Measurements from ENCODE around the gene CKS1B.
A peak's percentile ranks its signal among the peaks of the same experiment; 100 is the strongest.
"Not testable (repeated sequence)": the region's sequence is repeated elsewhere in the genome, so short reads cannot be mapped to it uniquely, and the experiment has no call there.

Gene CKS1B

DNA sequence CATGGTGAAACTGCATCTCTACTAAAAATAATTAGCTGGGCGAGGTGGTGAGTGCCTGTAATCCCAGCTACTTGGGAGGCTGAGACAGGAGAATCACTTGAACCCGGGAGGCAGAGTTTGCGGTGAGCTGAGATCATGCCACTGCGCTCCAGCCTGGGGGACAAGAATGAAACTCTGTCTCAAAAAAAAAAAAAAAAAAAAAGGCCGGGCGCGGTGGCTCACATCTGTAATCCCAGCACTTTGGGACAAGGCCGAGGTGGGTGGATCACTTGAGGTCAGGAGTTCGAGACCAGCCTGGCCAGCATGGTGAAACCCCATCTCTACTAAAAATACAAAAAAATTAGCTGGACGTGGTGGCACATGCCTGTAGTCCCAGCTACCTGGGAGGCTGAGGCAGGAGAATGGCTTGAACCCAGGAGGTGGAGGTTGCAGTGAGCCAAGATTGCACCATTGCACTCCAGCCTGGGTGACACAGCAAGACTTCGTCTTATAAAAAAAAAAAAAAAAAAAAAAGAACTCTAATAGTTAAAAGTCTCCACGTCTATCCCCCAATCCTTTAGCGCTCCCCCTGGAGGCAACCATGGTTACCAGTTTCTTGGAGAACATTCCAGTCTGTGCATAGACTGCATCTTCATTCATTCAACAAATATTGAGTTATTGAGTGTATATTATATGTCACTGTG is 21.0 kb downstream of the CKS1B start:
- not testable (repeated sequence) for H3K9me3 ChIP-seq (ENCODE audit: control insufficient read depth in 2 of 2, low read length in 2 of 2); H3K4me3 ChIP-seq (ENCODE audit: low read length in 2 of 2); H3K27ac ChIP-seq (ENCODE audit: low read depth in 2 of 2, low read length in 2 of 2); H3K27me3 ChIP-seq (ENCODE audit: control insufficient read depth in 2 of 2, insufficient read depth in 2 of 2, low read length in 2 of 2); H3K36me3 ChIP-seq (ENCODE audit: control insufficient read depth in 2 of 2, insufficient read depth in 2 of 2, low read length in 2 of 2); H3K9ac ChIP-seq (ENCODE audit: low read depth in 1 of 2, low read length in 2 of 2)
- peaks cover 8 to 19% of the 10 kb centered on the region in 2 donors for H3K4me1 ChIP-seq (ENCODE audit: control insufficient read depth in 2 of 2, insufficient read depth in 2 of 2, low read length in 2 of 2)

GRCh38 chr1:154996966-154997701 is 22.7 kb downstream of the CKS1B start:
- H3K4me3 ChIP-seq (ENCODE audit: low read length in 2 of 2) = no peak overlapping the region
- H3K4me1 ChIP-seq (ENCODE audit: control insufficient read depth in 2 of 2, insufficient read depth in 2 of 2, low read length in 2 of 2) = peaks cover 8 to 21% of the 10 kb centered on the region in 2 donors
- H3K27me3 ChIP-seq (ENCODE audit: control insufficient read depth in 2 of 2, insufficient read depth in 2 of 2, low read length in 2 of 2) = no peaks in the 10 kb centered on the region
- no peak overlapping the region for H3K27ac ChIP-seq (ENCODE audit: low read depth in 2 of 2, low read length in 2 of 2)
- H3K9ac ChIP-seq (ENCODE audit: low read depth in 1 of 2, low read length in 2 of 2) = no peak overlapping the region
- no peaks in the 10 kb centered on the region for H3K9me3 ChIP-seq (ENCODE audit: control insufficient read depth in 2 of 2, low read length in 2 of 2)
- peaks cover 0 to 2% of the 10 kb centered on the region in 2 donors for H3K36me3 ChIP-seq (ENCODE audit: control insufficient read depth in 2 of 2, insufficient read depth in 2 of 2, low read length in 2 of 2)

GRCh38 chr1:154998201-154998780 is 23.8 kb downstream of the CKS1B start:
- H3K9me3 ChIP-seq (ENCODE audit: control insufficient read depth in 2 of 2, low read length in 2 of 2) = no peaks in the 10 kb centered on the region
- peaks cover 0 to 3% of the 10 kb centered on the region in 2 donors for H3K36me3 ChIP-seq (ENCODE audit: control insufficient read depth in 2 of 2, insufficient read depth in 2 of 2, low read length in 2 of 2)
- peaks cover 8 to 21% of the 10 kb centered on the region in 2 donors for H3K4me1 ChIP-seq (ENCODE audit: control insufficient read depth in 2 of 2, insufficient read depth in 2 of 2, low read length in 2 of 2)
- no peak overlapping the region for H3K9ac ChIP-seq (ENCODE audit: low read depth in 1 of 2, low read length in 2 of 2)
- H3K27ac ChIP-seq (ENCODE audit: low read depth in 2 of 2, low read length in 2 of 2) = no peak overlapping the region
- no peak overlapping the region for H3K4me3 ChIP-seq (ENCODE audit: low read length in 2 of 2)
- H3K27me3 ChIP-seq (ENCODE audit: control insufficient read depth in 2 of 2, insufficient read depth in 2 of 2, low read length in 2 of 2) = no peaks in the 10 kb centered on the region

DNA sequence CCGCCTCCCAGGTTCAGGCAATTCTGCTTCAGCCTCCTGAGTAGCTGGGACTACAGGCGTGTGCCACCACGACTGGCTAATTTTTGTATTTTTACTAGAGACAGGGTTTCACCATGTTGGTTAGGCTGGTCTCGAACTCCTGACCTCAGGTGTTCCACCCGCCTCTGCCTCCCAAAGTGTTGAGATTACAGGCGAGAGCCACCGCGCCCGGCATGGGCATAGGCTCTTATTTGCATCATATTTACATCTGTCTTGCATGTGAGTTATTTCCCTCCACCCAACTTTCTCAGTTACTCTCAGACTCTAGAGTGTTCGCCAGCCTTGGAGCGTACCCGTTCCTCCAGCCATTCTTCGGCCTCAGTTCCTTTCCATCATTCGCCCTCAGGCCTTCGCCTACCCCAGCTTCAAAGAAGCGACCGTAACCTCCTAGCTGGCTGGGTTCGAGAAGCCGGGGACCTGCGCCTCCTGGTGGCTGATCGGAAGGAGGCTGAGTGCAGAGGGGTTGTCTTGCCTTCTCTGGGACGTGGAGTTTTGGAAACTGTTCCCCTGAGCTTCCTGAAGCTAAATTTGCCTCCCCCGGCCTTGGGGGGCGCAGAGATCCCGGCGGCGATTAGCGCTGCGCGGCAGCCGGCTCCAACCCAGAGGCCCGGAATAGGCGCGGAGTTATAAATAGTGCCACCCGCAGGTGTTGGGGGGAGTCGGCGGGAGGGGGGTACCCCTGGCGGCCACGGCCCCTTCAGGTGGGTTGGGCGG is 24.5 kb downstream of the CKS1B start:
- no peaks in the 10 kb centered on the region for H3K27me3 ChIP-seq (ENCODE audit: control insufficient read depth in 2 of 2, insufficient read depth in 2 of 2, low read length in 2 of 2)
- H3K4me1 ChIP-seq (ENCODE audit: control insufficient read depth in 2 of 2, insufficient read depth in 2 of 2, low read length in 2 of 2) = peaks cover 8 to 21% of the 10 kb centered on the region in 2 donors
- H3K9me3 ChIP-seq (ENCODE audit: control insufficient read depth in 2 of 2, low read length in 2 of 2) = no peaks in the 10 kb centered on the region
- H3K4me3 ChIP-seq (ENCODE audit: low read length in 2 of 2) = peak overlapping the region; percentile 40 to 66
- H3K27ac ChIP-seq (ENCODE audit: low read depth in 2 of 2, low read length in 2 of 2) = peak overlapping the region; percentile 7 to 99
- H3K9ac ChIP-seq (ENCODE audit: low read depth in 1 of 2, low read length in 2 of 2) = peak overlapping the region in 1 of 2 donors; percentile 46
- H3K36me3 ChIP-seq (ENCODE audit: control insufficient read depth in 2 of 2, insufficient read depth in 2 of 2, low read length in 2 of 2) = peaks cover 0 to 3% of the 10 kb centered on the region in 2 donors

DNA sequence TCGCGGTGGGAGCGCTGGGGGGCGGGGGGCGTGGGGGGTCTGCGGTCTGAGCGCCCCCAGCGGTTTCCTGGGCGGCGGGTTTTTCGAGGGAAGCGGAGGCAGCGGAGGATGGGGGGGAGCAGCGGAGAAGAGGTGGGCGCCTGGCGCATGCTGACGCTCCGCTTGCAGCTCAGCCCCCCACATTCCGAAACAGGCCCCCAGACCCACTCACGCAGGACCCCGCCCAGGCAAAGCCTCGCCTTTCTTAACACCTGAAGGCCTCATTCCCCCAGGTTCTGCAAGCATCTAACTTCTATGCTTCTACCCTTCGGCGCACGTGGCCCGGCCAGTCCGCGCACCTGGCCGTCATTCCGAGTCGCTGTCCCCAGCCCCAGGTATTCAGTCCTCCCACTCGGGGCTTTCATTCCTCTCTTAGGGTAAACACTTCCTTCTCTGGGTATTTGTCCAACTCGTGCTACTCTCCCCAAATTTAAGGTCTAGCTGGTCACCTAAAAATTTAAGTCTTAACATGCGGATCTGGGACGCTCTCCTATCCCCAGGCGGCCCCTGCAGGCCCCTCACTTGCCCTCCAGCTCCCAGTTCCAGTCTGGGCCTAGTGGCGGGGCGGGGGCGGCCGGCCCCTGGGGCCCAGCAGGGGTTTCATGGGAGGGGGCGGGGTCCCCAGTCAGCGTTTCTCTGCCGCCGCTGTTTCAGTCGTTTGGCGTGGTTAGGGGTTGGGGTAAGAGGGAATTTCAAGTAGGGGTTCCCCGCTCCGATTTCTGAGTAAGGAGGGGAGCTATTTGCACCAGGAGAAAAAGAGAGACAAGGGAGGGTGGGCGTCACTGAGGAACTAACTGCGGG is 25.3 kb downstream of the CKS1B start:
- Histone ChIP-seq H3K9ac (ENCODE audit: low read depth in 1 of 2, low read length in 2 of 2) (peak overlapping the region; percentile 89 to 92), H3K9me3 (ENCODE audit: control insufficient read depth in 2 of 2, low read length in 2 of 2) (no peaks in the 10 kb centered on the region), H3K4me1 (ENCODE audit: control insufficient read depth in 2 of 2, insufficient read depth in 2 of 2, low read length in 2 of 2) (peaks cover 16 to 29% of the 10 kb centered on the region in 2 donors), H3K4me3 (ENCODE audit: low read length in 2 of 2) (peak overlapping the region; percentile 87 to 88), H3K27ac (ENCODE audit: low read depth in 2 of 2, low read length in 2 of 2) (peak overlapping the region; percentile 99), H3K27me3 (ENCODE audit: control insufficient read depth in 2 of 2, insufficient read depth in 2 of 2, low read length in 2 of 2) (no peaks in the 10 kb centered on the region), H3K36me3 (ENCODE audit: control insufficient read depth in 2 of 2, insufficient read depth in 2 of 2, low read length in 2 of 2) (peaks cover 0 to 3% of the 10 kb centered on the region in 2 donors)

DNA sequence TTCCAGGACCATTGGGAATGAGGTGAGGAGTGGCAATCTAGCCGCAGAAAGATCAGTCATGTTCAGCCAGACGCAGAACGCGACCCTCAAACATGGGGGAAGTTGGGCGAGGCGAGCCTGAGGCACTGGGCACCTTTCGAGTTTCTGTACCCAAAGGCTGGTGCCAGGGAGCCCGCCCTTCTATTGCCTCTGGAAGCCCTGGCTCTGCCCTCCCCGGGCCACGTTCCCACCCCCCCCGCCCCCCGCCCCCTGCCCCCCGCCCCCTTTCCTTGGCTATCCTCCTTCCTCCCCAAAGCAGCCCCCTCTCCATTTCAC is 25.9 kb downstream of the CKS1B start:
- H3K4me3 ChIP-seq (ENCODE audit: low read length in 2 of 2) = peak overlapping the region; percentile 87 to 88
- peaks cover 20 to 34% of the 10 kb centered on the region in 2 donors for H3K4me1 ChIP-seq (ENCODE audit: control insufficient read depth in 2 of 2, insufficient read depth in 2 of 2, low read length in 2 of 2)
- peak overlapping the region; percentile 89 to 93 for H3K9ac ChIP-seq (ENCODE audit: low read depth in 1 of 2, low read length in 2 of 2)
- no peaks in the 10 kb centered on the region for H3K9me3 ChIP-seq (ENCODE audit: control insufficient read depth in 2 of 2, low read length in 2 of 2)
- peak overlapping the region; percentile 99 for H3K27ac ChIP-seq (ENCODE audit: low read depth in 2 of 2, low read length in 2 of 2)
- H3K27me3 ChIP-seq (ENCODE audit: control insufficient read depth in 2 of 2, insufficient read depth in 2 of 2, low read length in 2 of 2) = no peaks in the 10 kb centered on the region
- H3K36me3 ChIP-seq (ENCODE audit: control insufficient read depth in 2 of 2, insufficient read depth in 2 of 2, low read length in 2 of 2) = peaks cover 0 to 3% of the 10 kb centered on the region in 2 donors

- Histone ChIP-seq H3K9me3 (ENCODE audit: control insufficient read depth in 2 of 2, low read length in 2 of 2) (no peaks in the 10 kb centered on the region), H3K9ac (ENCODE audit: low read depth in 1 of 2, low read length in 2 of 2) (peak overlapping the region; percentile 89 to 93), H3K27me3 (ENCODE audit: control insufficient read depth in 2 of 2, insufficient read depth in 2 of 2, low read length in 2 of 2) (no peaks in the 10 kb centered on the region), H3K4me1 (ENCODE audit: control insufficient read depth in 2 of 2, insufficient read depth in 2 of 2, low read length in 2 of 2) (peaks cover 25 to 38% of the 10 kb centered on the region in 2 donors), H3K27ac (ENCODE audit: low read depth in 2 of 2, low read length in 2 of 2) (peak overlapping the region; percentile 99), H3K4me3 (ENCODE audit: low read length in 2 of 2) (peak overlapping the region; percentile 87 to 88), H3K36me3 (ENCODE audit: control insufficient read depth in 2 of 2, insufficient read depth in 2 of 2, low read length in 2 of 2) (peaks cover 0 to 3% of the 10 kb centered on the region in 2 donors)
Observed at GRCh38 chr1:155000726-155001424, 26.4 kb downstream of the CKS1B start.

GRCh38 chr1:155001425-155001674 is 26.9 kb downstream of the CKS1B start:
- Histone ChIP-seq H3K4me3 (ENCODE audit: low read length in 2 of 2) (peak overlapping the region; percentile 87 to 88), H3K9ac (ENCODE audit: low read depth in 1 of 2, low read length in 2 of 2) (peak overlapping the region; percentile 89 to 93), H3K9me3 (ENCODE audit: control insufficient read depth in 2 of 2, low read length in 2 of 2) (no peaks in the 10 kb centered on the region), H3K27ac (ENCODE audit: low read depth in 2 of 2, low read length in 2 of 2) (peak overlapping the region; percentile 99), H3K27me3 (ENCODE audit: control insufficient read depth in 2 of 2, insufficient read depth in 2 of 2, low read length in 2 of 2) (no peaks in the 10 kb centered on the region), H3K36me3 (ENCODE audit: control insufficient read depth in 2 of 2, insufficient read depth in 2 of 2, low read length in 2 of 2) (peaks cover 0 to 3% of the 10 kb centered on the region in 2 donors), H3K4me1 (ENCODE audit: control insufficient read depth in 2 of 2, insufficient read depth in 2 of 2, low read length in 2 of 2) (peaks cover 30 to 38% of the 10 kb centered on the region in 2 donors)

Measured in mucosa of rectum (tissue), 2 donors.